ENCODE measurements around the gene PCSK1N. TPM values are rescaled to one million over a fixed set of nuclear protein-coding genes. Genes with fewer than 3 reads are reported as not detected.

The PCSK1N gene
- total RNA-seq, 1 donor = not detected

DNA sequence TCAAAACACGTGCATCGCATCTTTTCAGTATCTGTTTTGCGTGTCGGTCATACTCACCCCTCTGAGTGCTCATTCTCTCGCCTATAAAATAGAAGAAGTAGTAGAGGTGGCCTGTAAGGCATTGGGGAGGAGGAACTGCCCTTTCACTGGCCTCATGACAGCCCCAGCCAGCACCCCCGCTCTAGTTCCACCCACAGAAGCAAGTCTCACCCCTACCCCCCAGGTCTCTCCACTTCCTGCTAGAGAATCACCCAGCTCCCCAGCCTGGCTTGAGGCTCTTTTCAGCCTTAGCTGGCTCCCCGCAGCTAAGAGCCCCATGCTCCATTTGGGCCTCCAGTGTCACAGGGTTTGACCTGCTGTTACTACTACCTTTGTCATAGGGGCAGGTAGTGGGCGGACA, 21.8 kb downstream of the PCSK1N start:
- no peak for DNase-seq (ENCODE audit: low read depth)
- H3K4me3 ChIP-seq (ENCODE audit: low read depth, low read length) = no peak overlapping the region
- no peak for TF ChIP-seq CTCF (IDR thresholded peaks at IDR 0.05; ENCODE audit: insufficient read depth, low read length)

GRCh38 chrX:48806081-48806480, 29.3 kb downstream of the PCSK1N start:
- no peak overlapping the region for H3K4me3 ChIP-seq (ENCODE audit: low read depth, low read length)
- DNase-seq (ENCODE audit: low read depth) = no peak
- TF ChIP-seq CTCF (IDR thresholded peaks at IDR 0.05; ENCODE audit: insufficient read depth, low read length) = no peak

GRCh38 chrX:48802905-48803200, 32.6 kb downstream of the PCSK1N start:
- TF ChIP-seq CTCF (IDR thresholded peaks at IDR 0.05; ENCODE audit: insufficient read depth, low read length) = no peak
- H3K4me3 ChIP-seq (ENCODE audit: low read depth, low read length) = peak overlapping the region; percentile 76
- no peak for DNase-seq (ENCODE audit: low read depth)

DNA sequence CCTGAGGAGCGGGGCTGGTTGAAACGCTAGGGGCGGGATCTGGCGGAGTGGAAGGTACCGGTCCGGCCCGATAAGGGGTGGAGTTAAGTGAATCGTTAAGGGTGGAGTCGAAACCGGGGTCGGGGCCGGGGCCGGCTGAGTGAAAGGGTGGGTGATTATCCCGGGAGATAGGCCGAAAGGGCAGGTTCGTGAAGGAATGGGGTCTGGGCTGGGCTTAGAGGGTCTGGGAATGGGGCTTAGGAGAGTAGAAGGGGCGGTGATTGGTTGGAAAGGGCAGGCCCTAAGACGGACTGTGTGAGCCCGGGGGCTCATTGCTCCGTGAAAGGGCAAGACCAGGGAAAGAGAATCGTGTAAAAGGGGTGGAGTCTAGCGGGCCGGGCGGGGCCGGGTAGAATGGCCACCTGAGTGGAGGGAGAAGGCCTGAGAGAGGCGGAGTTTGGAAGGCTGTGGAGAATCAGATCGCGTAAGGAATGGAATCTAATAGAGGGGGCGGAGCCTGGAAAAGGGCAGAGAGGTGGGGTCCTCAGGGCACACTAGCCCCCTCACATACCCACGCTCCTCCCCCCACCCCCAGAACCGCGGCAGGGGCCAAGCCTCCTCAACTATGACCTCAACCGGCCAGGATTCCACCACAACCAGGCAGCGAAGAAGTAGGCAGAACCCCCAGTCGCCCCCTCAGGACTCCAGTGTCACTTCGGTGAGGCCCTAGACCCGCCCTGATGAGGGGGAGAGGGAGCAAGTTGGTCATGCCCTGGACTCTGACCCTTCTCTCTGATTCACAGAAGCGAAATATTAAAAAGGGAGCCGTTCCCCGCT, 33.1 kb downstream of the PCSK1N start:
- no peak for TF ChIP-seq CTCF (IDR thresholded peaks at IDR 0.05; ENCODE audit: insufficient read depth, low read length)
- peak; percentile 68 for DNase-seq (ENCODE audit: low read depth)
- H3K4me3 ChIP-seq (ENCODE audit: low read depth, low read length) = peak overlapping the region; percentile 76

DNA sequence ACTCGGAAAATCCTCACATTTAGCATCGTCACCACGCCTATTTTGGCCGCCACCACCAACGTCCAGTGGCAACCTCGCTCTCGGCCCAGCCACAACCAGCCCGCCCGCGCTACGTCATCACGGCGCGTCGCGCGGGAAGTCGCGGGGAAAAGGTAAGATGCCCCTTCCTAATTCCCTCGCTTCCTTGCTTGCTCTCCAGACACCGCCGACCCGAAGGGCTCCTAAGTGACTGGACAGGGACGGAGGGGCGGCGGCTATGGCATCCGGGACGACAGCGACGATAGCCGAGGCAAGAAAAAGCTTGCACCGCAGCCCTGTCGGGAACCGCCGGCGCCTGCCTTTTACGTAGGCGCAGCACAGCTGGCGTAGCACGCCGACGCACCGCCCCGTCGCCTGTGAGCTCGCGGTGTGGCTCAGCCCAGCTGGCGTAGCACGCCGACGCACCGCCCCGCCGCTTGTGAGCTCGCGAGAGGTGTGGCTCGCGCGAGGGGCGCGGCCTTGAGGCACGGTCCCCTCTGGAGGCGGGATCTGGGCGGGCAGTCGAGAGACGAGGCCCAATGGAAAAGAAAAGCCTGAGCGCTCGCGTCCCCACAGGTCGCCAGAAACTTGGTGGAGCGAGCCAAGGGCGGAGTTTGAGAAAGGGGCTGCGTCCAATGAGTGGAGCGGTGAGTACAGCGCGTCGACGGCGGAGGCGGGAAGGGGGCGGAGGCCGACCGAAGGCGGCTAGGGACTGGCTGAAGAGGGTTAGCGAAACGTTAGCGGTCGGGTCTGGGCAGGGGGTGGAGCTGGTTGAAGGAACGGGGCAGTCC, 33.9 kb downstream of the PCSK1N start, which contains the start of gene HDAC6:
Gene HDAC6 (plus strand): TSS at position 788 of the 809 bp plus-strand sequence. CDS start 626 bp downstream, outside the sequence.
- TF ChIP-seq CTCF (IDR thresholded peaks at IDR 0.05; ENCODE audit: insufficient read depth, low read length) = no peak
- DNase-seq (ENCODE audit: low read depth) = peak; percentile 98
- peak within 1 kb of the TSS; percentile 76 for H3K4me3 ChIP-seq (ENCODE audit: low read depth, low read length)

DNA sequence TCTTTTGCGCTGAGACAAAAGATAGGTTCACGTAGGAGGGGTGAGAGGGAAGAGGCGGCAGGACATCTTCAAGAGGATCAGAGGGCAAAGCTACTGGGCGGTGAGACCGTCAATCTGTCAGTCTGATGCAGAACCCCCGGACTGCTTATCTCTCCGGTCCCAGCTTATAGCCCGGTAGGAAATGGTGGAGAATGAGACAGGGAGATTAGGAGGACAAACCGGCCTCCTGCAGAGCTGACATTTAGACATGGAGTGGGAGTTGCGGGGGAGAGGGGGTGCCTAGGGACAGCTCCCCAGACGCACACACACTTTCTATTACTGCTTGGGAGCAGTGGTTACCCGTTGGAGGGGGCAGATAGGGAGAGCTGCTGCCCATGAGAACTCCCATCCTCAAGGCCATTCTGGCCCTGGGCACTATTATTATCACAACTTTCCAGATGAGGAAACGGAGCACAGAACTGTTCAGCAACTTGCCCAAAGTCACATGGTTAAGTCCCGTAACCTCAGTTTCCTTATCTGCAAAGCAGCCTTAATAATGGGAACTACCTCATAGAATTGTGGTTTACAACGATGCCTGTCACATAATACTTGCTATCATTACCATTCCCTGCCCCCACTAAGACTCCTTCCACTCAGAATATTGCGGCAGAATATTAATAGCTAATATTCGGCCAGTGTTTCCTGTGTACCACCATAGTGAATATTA, 34.7 kb downstream of the PCSK1N start:
- DNase-seq (ENCODE audit: low read depth) = no peak
- TF ChIP-seq CTCF (IDR thresholded peaks at IDR 0.05; ENCODE audit: insufficient read depth, low read length) = no peak
- H3K4me3 ChIP-seq (ENCODE audit: low read depth, low read length) = peak overlapping the region; percentile 76
